Activated CD8-positive, alpha-beta memory T cell treated with anti-CD3 and anti-CD28 coated beads, Interleukin-2, amount 50 U/mL, for 48 hours (primary cell): ENCODE data around the gene ATP6AP1.
A peak's percentile ranks its signal among the peaks of the same experiment; 100 is the strongest.

Experiments
- DNase-seq: peaks from one replicate; pipeline ENCODE4 v3.0.0-alpha.2; 2020

Gene ATP6AP1

DNA sequence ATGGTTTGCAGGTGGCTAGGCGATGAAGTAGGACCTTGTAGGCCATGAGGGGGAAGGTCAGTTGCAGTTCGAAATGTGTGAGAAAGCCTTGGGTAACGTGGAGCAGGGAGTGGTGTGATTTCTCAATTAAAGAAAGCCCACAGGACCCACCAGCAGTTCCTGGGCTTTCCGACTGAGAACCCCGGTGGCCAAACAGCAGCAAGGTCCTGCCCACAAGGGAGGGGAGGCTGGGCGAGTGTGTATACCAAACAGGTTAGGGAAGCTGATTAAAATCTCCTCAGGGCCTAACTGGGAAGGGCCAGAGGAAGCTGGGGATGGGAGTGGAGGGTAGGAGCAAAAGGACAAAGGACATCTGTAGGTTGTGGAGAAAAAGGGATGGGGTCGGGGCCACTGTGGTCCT is 2.4 kb downstream of the ATP6AP1 start:
- DNase-seq: no peak

DNA sequence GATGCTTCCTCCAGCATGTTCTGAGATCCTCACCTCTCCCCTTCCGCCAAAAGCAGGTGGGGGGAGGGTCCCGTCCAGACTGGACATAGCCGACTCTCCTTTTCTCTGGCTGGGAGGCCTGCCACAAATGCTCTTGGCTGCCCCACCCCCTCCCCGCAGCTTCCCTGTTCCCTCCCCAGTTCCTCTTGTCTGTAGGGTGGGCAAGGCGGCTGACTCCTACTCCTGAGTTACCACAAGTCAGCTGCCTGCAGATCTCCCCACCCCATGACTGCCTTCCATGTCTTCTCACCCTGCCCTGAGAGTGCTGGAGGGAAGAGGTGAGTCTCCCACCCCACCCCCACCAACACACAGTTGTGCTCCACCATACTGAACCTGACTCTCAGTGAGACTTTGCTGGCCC is 2.9 kb downstream of the ATP6AP1 start:
- DNase-seq: no peak

DNA sequence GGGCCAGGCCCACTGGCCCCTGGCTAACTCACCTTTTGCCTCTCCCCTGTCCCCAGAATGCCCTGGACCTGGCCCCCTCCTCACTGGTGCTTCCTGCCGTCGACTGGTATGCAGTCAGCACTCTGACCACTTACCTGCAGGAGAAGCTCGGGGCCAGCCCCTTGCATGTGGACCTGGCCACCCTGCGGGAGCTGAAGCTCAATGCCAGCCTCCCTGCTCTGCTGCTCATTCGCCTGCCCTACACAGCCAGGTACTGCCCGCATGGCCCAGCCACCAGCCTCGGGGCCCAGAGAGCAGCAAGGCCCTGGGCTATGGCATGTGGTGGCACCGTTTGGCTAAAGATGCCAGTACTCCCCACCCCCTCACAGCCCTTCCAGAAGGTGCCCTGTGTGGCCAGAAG is 3.7 kb downstream of the ATP6AP1 start:
- no peak for DNase-seq

DNA sequence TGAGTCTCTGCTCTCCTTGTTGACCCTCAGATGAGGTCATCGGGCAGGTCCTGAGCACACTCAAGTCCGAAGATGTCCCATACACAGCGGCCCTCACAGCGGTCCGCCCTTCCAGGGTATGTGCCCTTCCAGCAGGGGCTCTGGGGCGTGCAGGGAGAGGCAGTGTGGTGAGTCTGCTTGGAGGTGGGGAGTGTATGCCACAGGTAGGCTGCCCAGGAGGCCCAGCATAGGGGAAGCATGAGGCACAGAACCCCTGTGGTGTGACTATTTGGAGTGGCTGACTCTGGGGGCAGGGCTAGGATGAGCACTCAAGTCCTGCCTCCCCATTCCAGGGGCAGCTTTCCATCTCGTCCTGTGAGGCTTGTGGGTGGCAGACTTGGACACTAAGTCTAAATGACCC is 5.1 kb downstream of the ATP6AP1 start:
- DNase-seq: no peak

DNA sequence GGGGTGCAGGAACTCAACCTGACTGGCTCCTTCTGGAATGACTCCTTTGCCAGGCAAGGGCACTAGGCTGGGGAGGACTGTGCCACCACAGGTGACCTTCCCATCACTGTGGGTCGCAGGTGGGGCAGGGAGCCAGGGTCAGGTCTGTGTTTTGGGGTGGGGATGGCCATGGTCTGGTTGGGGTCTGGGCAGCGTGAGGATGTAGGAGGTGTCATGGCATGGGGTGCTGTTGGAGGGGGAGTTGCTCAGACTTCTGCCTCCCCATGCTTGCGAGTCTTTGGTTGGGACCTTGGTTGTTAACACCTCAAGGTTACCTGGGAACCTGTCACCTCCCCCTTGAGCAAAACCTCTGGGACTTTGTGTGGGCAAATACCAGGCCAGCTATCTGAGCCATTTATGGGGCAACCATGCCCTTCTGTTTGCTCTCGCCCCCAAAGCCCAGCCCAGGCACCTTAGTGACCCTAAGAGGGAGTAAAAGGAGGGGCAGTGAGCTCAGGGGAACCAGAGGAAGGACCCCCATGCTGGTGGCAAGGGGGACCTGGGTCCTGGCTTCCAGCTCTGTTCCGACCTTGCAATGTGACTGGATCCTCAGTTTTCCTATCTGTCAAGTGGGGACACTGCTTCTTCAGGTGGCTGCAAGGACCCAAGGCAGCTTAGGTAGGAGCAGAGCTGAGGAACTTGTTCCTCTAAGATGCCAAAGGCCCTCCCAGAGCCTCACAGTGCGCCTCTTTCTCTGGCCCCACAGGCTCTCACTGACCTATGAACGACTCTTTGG is 6.1 kb downstream of the ATP6AP1 start:
- no peak for DNase-seq

DNA sequence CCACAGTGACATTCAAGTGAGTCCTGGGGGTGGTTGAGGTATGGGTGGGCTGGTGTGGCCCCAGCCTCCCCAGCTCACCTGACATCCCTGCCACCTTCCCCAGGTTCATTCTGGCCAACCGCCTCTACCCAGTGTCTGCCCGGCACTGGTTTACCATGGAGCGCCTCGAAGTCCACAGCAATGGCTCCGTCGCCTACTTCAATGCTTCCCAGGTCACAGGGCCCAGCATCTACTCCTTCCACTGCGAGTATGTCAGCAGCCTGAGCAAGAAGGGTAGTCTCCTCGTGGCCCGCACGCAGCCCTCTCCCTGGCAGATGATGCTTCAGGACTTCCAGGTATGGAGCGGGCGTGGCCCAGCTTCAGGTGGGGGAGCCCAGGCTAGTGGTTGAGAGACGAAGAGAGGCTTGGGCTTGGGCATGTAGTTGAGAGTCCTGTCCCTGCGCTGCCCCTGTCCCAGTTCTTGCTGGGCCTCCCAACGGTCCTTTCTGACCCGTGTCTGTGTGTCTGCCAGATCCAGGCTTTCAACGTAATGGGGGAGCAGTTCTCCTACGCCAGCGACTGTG is 6.8 kb downstream of the ATP6AP1 start:
- no peak for DNase-seq

DNA sequence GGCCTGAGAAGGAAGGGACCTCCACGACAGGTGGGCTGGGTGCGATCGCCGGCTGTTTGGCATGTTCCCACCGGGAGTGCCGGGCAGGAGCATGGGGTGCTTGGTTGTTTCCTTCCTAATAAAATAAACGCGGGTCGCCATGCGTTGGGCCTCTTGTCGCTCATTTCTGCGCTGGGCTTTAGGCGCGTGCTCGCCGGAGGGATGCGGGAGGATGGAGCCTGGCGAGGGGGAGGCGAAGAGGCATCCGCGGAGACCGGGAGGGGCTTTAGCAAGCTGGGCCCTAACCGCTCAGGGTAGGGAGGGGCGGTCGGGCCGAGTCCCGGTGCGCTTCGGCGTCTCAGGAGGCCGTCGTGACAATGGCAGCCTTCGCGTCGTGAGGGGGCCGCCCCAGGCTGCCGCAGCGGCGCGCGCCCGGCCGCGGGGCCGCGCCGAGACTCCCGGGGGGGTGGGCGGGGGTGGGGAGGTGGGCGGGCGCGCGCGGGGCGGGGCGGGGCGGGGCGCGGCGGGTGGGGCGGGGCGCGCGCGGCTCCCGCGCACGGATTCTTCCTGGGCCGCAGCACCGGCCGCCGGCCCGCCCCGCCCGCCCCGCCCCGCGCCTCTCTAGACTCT is 8.0 kb downstream of the ATP6AP1 start:
- peak; percentile 69 for DNase-seq

DNA sequence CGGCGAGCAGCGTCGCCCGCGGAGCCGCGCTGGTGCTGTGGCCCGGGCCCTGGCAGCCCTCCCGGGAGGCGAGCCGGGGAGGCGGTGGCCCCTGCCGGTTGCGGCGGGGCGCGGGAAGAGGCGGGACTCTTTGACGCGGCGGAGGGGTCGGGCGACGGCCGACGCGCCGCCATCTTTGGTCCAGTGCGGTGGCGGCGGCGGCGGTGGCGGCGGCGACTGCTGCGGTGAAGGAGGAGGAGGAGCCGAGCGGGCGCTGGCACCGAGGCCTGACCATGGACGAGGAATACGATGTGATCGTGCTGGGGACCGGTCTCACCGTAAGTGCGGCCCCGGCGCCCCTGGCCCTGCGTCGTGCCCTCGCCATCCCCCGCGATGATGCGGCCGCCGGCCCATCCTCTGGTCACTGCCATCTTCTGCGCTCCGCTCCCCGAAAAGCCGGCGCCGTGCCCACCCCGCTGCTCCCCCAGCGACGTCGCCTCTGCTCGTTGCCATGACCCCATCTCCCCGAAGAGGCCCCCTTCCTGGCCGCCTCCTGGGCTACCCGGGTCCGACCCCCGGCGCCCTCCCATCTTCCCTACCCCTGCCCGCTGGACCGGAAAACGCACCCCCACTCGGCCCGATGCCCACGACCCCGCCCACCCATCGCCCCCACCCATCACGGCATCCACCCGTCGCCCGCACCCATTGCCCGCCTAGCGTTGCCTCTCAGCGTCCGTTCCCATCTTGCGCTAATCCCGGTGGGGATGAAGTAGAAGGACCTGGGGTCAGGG is 8.7 kb downstream of the ATP6AP1 start, which contains the start of gene GDI1:
TSS of gene GDI1 (plus strand) at position 172 of the 770 bp plus-strand sequence. CDS start at position 273, 101 bp downstream.
- DNase-seq: peak; percentile 82

DNA sequence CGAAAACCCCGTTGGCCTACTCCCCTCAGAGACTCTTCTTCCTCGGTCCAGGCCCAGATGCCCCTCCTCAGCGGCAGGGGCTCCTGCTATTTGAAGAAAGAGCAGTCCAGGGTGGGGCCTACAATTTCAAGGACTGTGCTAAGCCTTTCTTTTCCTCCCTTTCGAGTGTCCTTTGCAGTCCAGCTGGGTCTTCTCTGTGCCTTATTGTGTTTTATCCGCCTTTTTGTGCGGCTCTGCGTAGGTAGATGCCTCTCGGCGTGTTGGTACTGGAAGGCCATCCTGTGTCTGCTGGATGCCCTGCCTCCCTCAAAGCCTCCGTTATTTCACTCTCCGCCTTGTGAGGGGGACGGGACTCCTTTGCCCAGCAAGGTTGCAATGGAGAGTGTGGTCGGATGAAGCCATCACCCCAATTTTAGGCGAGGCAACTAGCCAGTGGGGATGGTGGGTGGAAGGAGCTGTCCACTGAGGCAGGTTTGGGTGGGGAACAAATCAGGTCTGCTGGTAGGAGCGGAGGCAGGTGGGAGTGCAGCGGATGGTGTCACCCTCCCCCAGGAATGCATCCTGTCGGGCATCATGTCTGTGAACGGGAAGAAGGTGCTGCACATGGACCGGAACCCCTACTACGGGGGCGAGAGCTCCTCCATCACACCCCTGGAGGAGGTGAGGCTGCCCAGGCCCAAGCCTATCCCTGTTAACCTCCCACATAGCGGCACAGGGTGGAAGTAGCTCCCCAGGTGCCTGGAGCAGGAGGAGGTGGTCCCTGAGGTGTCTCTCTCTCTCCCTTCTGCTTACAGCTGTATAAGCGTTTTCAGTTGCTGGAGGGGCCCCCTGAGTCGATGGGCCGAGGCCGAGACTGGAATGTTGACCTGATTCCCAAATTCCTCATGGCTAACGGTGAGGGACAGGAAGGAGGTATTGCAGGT is 9.8 kb downstream of the ATP6AP1 start:
- no peak for DNase-seq

DNA sequence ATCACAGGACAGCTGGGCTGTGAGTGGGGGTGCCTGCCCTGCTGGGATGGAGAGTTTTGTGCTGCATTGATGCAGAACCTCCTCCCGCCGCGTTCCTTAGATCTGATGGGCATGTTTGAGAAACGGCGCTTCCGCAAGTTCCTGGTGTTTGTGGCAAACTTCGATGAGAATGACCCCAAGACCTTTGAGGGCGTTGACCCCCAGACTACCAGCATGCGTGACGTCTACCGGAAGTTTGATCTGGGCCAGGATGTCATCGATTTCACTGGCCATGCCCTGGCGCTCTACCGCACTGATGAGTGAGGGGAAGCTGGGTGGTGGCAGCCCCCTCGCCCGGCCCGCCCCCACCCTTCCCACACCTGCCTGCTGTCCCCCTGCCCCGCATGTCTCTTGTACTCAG is 11.4 kb downstream of the ATP6AP1 start:
- DNase-seq: no peak

DNA sequence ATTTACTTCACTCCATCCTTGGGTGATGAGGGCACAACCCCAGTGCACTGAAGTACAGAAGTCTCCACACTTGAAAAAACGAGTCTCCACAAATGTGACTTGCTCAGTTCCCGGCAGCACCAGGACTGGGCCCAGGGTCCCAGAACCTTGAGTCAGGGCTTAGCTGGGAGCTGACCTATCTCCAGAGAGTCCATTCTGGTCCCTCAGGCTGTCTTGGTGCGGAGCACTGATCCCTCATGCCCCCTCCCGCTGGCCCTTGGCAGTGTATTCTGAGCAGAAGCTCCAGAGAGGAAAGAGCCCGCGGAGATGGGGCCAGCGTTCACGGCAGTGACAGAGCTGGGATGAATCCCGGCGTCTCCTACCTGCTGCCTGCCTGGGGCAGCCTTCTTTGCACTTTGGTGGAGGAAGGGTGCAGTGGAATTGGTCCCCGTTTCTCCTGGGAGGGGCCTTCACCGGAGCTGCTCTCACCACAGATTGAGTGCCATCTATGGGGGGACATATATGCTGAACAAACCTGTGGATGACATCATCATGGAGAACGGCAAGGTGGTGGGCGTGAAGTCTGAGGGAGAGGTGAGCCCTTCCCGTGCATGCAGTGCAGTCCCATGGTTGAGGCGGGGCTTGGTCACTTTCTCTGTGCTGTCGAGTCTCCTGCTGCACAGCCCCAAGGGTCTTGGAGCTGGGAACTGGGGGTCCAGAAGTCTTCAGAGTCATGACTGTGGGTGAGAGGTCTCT is 12.3 kb downstream of the ATP6AP1 start:
- no peak for DNase-seq

DNA sequence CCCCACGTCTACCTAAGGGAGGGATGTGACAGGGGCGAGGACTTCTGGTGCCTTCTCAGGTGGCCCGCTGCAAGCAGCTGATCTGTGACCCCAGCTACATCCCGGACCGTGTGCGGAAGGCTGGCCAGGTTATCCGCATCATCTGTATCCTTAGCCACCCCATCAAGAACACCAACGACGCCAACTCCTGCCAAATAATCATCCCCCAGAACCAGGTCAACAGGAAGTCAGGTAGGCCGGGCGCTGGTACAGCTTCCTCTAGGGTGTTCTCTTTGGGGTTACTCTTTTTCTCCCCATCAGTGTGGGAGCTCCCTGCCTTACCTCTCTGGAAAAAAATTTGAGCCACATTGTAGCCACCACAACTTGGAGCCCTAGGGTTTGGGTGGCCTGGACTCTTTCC is 13.1 kb downstream of the ATP6AP1 start:
- DNase-seq: no peak

DNA sequence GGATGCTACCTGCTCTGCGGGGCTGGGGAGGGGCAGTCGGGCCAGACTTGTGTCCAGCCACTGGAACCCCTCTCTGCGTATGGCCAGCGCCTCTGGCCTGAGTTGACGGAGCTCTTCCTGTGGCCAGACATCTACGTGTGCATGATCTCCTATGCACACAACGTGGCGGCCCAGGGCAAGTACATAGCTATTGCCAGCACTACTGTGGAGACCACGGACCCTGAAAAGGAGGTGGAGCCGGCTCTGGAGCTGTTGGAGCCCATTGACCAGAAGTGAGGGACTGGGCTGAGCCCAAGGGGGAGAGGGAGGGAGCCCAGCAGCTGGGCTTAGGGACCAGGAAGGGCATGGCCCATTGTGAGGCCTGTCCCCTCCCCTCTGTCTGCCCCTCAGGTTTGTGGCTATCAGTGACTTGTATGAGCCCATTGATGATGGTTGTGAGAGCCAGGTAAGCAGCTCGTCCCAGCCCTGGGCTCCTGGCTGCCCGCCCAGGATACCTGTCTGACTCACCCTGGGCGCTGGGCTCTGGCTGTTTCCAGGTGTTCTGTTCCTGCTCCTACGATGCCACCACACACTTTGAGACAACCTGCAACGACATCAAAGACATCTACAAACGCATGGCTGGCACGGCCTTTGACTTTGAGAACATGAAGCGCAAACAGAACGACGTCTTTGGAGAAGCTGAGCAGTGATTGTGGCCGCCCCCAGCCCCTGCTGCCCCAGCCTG is 13.7 kb downstream of the ATP6AP1 start:
- DNase-seq: no peak

DNA sequence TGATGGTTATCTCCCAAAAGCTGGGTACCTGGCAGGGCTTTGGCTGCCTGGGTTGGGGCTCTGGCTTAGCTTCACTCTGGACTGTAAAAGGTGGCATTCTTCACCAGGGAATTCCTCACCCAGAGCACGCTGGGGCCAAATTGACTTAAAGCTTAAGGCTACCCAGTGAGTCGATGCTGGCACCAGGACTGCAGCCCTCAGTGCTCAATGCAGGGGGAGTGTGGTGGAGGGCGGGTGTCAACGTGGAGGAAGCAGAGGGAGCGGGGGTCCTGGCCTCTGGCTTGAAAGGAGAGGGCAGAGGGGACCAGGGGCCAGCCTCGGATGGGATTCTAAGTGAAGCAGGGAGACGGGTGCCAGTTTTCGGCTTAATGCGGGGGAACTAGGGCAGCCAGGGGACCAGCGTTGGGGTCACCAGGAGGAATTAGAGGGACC is 15.0 kb downstream of the ATP6AP1 start:
- no peak for DNase-seq

DNA sequence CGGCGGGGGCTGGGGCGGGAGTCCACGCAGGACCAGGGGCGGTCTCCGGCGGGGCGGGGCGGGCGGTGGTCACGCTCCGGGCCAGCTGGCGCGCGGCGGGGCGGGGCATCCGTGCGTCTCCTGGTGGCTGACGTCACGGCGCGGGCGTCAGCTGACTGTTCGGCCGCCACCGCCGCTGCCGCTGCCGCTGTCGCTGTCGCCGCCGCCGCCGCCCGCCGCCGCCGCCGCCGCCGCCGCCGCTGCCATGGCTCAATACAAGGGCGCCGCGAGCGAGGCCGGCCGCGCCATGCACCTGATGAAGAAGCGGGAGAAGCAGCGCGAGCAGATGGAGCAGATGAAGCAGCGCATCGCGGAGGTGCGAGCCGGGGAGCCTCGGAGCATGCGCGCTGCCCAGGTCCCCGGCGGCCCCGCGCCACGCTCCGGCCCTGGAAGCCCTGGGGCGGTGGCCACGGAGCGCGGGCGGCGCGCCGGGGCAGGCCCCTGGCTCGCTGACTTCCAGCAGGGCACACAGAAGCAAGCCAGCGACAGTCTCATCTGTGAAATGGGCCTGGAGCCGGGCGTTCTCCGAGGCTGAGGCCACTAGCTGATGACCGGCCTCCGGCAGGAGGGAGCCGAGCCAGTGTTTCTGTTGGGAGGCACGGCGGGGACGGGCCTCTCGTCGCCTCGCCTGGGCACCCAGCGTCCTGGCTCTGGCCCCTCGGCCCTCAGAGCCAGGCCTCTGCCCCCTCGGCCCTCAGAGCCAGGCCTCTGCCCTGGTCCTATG is 15.7 kb downstream of the ATP6AP1 start, which contains the start of gene FAM50A:
TSS of gene FAM50A (plus strand) at position 150 of the 763 bp plus-strand sequence. CDS start at position 245, 95 bp downstream.
- DNase-seq: peak; percentile 83

DNA sequence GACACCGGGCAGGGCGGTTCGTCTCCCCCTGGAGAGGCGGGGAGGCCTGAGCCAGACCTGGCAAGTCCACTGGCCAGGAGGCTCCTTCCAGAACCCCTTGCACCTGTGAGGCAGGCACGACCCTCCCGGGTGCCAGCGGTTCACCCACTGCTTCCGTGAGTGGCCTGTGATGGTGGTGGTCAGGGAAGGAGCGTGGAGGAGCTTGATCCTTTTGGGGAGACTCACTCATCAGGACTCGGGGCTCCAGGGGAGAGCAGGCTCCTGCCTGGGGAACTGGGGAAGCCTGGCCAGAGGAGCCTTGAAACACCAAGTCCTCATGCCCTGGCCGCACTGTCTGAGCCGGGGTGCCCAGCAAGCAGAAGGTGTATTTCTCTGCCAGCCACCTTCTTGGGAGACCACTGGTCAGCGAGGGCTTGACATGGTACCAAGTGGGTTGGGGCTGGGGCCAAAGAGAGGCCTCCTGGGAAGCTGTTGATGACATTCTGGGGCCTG is 16.3 kb downstream of the ATP6AP1 start:
- no peak for DNase-seq

DNA sequence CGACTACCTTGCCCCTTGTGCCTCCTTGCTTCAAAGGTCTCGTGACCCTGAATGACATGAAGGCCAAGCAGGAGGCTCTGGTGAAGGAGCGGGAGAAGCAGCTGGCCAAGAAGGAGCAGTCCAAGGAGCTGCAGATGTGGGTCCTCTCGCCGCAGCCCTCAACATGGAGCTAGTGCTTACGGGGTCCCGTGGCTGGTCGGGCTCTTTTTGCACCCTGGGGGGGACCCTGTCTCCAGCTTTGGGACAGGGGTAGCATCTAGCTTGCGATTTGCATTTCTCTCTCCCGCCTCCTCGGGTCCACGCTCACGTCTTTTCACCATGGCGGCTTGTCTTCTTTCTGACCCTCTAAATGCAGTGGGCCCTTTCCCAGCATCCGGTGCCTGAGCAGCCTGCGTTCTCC is 17.3 kb downstream of the ATP6AP1 start:
- no peak for DNase-seq

DNA sequence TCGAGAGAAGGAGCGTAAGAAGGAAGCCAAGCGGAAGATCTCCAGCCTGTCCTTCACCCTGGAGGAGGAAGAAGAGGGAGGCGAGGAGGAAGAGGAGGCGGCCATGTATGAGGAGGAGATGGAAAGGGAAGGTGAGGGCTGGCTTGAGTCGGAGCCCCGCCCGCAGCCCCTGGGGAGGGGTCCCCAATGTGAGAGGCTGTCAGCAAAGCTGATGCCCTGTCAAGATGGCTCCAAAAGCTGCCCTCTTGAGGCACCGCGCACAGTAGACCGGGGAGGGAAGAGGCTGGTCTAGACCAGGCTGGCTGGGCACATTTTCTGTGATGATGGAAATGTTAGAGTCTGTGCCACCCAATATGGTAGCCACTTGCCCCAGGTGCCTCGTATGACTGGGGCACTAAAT is 18.0 kb downstream of the ATP6AP1 start:
- no peak for DNase-seq

DNA sequence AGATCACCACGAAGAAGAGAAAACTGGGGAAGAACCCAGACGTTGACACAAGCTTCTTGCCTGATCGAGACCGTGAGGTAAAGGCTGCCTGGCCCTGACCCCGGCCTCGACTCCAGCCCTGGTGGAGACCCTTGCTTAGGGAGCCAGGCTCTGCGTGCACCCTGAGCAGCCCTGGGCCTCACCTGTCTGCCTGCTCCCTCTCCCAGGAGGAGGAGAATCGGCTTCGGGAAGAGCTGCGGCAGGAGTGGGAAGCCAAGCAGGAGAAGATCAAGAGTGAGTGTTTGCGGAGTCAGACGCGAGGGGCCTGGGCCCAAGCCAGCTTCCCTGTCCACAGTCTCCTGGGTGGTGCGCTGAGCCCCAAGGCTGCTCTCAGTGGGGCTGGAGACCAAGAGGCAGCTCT is 20.0 kb downstream of the ATP6AP1 start:
- no peak for DNase-seq

DNA sequence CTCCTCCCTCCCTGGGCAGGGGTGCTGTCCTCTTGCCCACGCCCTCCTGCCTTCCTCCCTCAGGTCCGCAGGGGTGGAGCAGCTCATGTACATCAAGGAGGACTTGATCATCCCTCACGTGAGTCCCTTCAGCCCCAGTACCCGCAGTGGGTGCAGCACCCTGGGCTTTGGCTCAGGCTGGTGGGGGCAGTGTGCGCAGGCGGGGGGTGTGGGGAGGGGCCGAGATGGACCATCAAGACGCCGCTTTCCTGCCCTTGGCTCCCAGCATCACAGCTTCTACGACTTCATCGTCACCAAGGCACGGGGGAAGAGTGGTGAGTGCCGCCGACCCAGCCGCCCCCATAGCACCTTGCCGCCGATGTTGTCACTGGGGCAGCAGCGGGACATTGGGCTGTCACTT is 21.1 kb downstream of the ATP6AP1 start:
- no peak for DNase-seq
